Natural killer cell (primary cell): ENCODE measurements around the gene CROCC. TPM values are rescaled to one million over a fixed set of nuclear protein-coding genes. Genes with fewer than 3 reads are reported as not detected.

Source experiments
- ATAC-seq, 3 donors: fragments of 150-1000 bp in 2 of 3; fragments of 200-7000 bp in 1 of 3; cut with Tn5 transposase; 1 replicate in 1 of 3; 2 replicates in 2 of 3; pipeline ENCODE4 v1.10.0; 2021; ENCODE audit warnings: mild to moderate bottlenecking in 2 of 3, moderate library complexity in 2 of 3
- DNase-seq, 2 donors: peaks; one replicate each; pipeline versions ENCODE4 v3.0.0 to v3.0.0-alpha.2; 2013 to 2021; ENCODE audit warnings: mixed read lengths in 1 of 2
- H3K27ac ChIP-seq: one replicate; pipeline ENCODE4 v1.5.1; 2013; ENCODE audit warnings: mild to moderate bottlenecking, low read length
- H3K27me3 ChIP-seq: one replicate; pipeline ENCODE4 v1.6.1; 2013; ENCODE audit warnings: low read length; ENCODE audit not compliant: control insufficient read depth, insufficient read depth
- H3K36me3 ChIP-seq: one replicate; pipeline ENCODE4 v1.6.1; 2013; ENCODE audit warnings: low read length; ENCODE audit not compliant: control insufficient read depth, insufficient read depth
- H3K4me1 ChIP-seq: one replicate; pipeline ENCODE4 v1.6.1; 2013; ENCODE audit warnings: low read length; ENCODE audit not compliant: control insufficient read depth, insufficient read depth
- H3K4me3 ChIP-seq: one replicate; pipeline ENCODE4 v1.5.1; 2013; ENCODE audit warnings: low read length
- H3K9me3 ChIP-seq: one replicate; pipeline ENCODE4 v1.6.1; 2013; ENCODE audit warnings: low read length; ENCODE audit not compliant: control insufficient read depth, insufficient read depth
- H3K27ac Mint-ChIP-seq, 2 donors: one replicate each; pipeline ENCODE4 v1.8.0; 2022; ENCODE audit warnings: mild to moderate bottlenecking in 2 of 2, mixed read lengths in 2 of 2, moderate library complexity in 1 of 2
- H3K27me3 Mint-ChIP-seq, 2 donors: one replicate each; pipeline ENCODE4 v1.8.0; 2022; ENCODE audit warnings: low read depth in 2 of 2, mixed read lengths in 2 of 2
- H3K36me3 Mint-ChIP-seq: one replicate; pipeline ENCODE4 v1.8.0; 2022; ENCODE audit warnings: mixed read lengths
- H3K4me1 Mint-ChIP-seq, 2 donors: one replicate each; pipeline ENCODE4 v1.8.0; 2022; ENCODE audit warnings: mixed read lengths in 2 of 2
- H3K4me3 Mint-ChIP-seq: one replicate; pipeline ENCODE4 v1.8.0; 2022; ENCODE audit warnings: mild to moderate bottlenecking, moderate library complexity, mixed read lengths
- H3K9me3 Mint-ChIP-seq, 2 donors: one replicate each; pipeline ENCODE4 v1.8.0; 2022; ENCODE audit warnings: mixed read lengths in 2 of 2
- CTCF ChIP-seq: fragments of 200-600 bp; IDR thresholded peaks from one replicate; pipeline ENCODE4 v1.8.0; 2022; ENCODE audit warnings: antibody characterized with exemption
- WGBS: methylation state at CpG from one replicate; pipeline ENCODE4 v1.1.7; 2013; ENCODE audit warnings: missing lambda C conversion rate; ENCODE audit not compliant: insufficient coverage; 5-methylcytosine and 5-hydroxymethylcytosine counted together
- intact Hi-C: fragments of 100-400 bp; cut with micrococcal nuclease; formaldehyde crosslinking; loops from one replicate; pipeline ENCODE4 v1.14.2; 2022
- total RNA-seq, 4 donors: library from RNA; stranded (reverse); fragments of 120-200 nt in 1 of 4; gene quantifications; one replicate each; pipeline versions ENCODE4 v1.2.3 to v1.2.4, GENCODE V29; 2013 to 2022

CROCC gene
- total RNA-seq, 3 donors from 2014 or later (not counting 1 experiment from before 2014, with no cell fraction given) = 51.7 to 62.9 (median 59.1) TPM

- ATAC-seq = no peak
- 95% methylated on average over 25 of the region's 25 CpGs for WGBS
- H3K4me1 Mint-ChIP-seq = peaks cover 1 to 6% of the 10 kb centered on the region in 2 donors
- H3K36me3 Mint-ChIP-seq = no peaks in the 10 kb centered on the region
- H3K36me3 ChIP-seq = peaks cover 3% of the 10 kb centered on the region
- H3K4me1 ChIP-seq = peaks cover 5% of the 10 kb centered on the region
- no peak overlapping the region for H3K27ac Mint-ChIP-seq
- DNase-seq = no peak
- H3K27me3 ChIP-seq = no peaks in the 10 kb centered on the region
- H3K9me3 ChIP-seq = no peaks in the 10 kb centered on the region
- H3K9me3 Mint-ChIP-seq = no peaks in the 10 kb centered on the region
- H3K4me3 Mint-ChIP-seq = no peak overlapping the region
- no peaks in the 10 kb centered on the region for H3K27me3 Mint-ChIP-seq
- intact Hi-C loops = no loop called here
- no peak overlapping the region for H3K27ac ChIP-seq
- TF ChIP-seq CTCF = no peak
- no peak overlapping the region for H3K4me3 ChIP-seq
These were observed 33.5 kb downstream of the CROCC start for GRCh38 chr1:16955186-16955585.

GRCh38 chr1:16956775-16957174 lies 35.0 kb downstream of the CROCC start:
- no peaks in the 10 kb centered on the region for H3K27me3 Mint-ChIP-seq
- WGBS = 74% methylated on average over 8 of the region's 8 CpGs
- TF ChIP-seq CTCF = no peak
- Histone ChIP-seq H3K4me3 (no peak overlapping the region), H3K36me3 (peaks cover 3% of the 10 kb centered on the region), H3K27me3 (no peaks in the 10 kb centered on the region), H3K27ac (no peak overlapping the region), H3K9me3 (no peaks in the 10 kb centered on the region), H3K4me1 (peaks cover 13% of the 10 kb centered on the region)
- H3K27ac Mint-ChIP-seq = no peak overlapping the region
- DNase-seq (no peak), ATAC-seq (no peak)
- no peak overlapping the region for H3K4me3 Mint-ChIP-seq
- H3K4me1 Mint-ChIP-seq = peaks cover 10 to 11% of the 10 kb centered on the region in 2 donors
- no peaks in the 10 kb centered on the region for H3K36me3 Mint-ChIP-seq
- intact Hi-C loops = no loop called here
- no peaks in the 10 kb centered on the region for H3K9me3 Mint-ChIP-seq

DNA sequence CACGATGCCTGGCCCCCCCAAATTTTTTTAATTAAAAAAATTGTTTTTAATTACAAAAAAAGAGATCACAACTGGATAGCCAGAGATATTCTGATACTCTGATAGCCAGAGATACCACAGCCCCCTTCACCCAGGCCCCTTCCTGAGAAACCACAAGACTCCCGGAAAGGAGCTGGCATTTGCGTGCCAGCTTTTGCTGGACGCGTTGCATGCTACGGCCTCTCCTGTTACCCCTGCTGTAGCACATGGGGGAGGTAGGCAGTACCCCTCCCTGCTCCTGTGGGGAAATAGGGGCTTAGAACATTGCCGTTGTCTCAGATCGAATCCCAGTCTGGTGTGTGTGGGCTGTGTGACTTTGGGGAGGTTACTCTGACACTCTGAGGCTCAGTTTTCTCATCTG lies 36.0 kb downstream of the CROCC start:
- no peak overlapping the region for H3K27ac Mint-ChIP-seq

More for the DNA sequence above, 36.0 kb downstream of the CROCC start:
- TF ChIP-seq CTCF = no peak
- no peak for DNase-seq
- H3K27me3 Mint-ChIP-seq = no peaks in the 10 kb centered on the region
- Histone ChIP-seq H3K4me3 (no peak overlapping the region), H3K27ac (no peak overlapping the region), H3K36me3 (peaks cover 3% of the 10 kb centered on the region), H3K27me3 (no peaks in the 10 kb centered on the region), H3K4me1 (peaks cover 10% of the 10 kb centered on the region), H3K9me3 (no peaks in the 10 kb centered on the region)
- no peak overlapping the region for H3K4me3 Mint-ChIP-seq
- H3K9me3 Mint-ChIP-seq = no peaks in the 10 kb centered on the region
- 48% methylated on average over 7 of the region's 8 CpGs for WGBS
- peaks cover 9 to 11% of the 10 kb centered on the region in 2 donors for H3K4me1 Mint-ChIP-seq
- ATAC-seq = no peak
- intact Hi-C loops = no loop called here
- H3K36me3 Mint-ChIP-seq = no peaks in the 10 kb centered on the region
